Gastroesophageal sphincter (tissue), 4 donors: Measurements from ENCODE around the gene AFAP1. TPM values are rescaled to one million over a fixed set of nuclear protein-coding genes. Genes with fewer than 3 reads are reported as not detected.

Source experiments
- ATAC-seq: fragments of 150-250 bp; one replicate; pipeline ENCODE4 v1.9.1; 2016; ENCODE audit warnings: mild to moderate bottlenecking, moderate library complexity
- H3K27ac ChIP-seq, 4 donors: fragments of 200-600 bp; sonication (generic) in 3 of 4; 1 replicate in 3 of 4; 2 replicates in 1 of 4; pipeline ENCODE4 v1.5.1; 2016 to 2019
- H3K27me3 ChIP-seq: fragments of 200-600 bp; sonication (generic); one replicate; pipeline ENCODE4 v1.5.1; 2019
- H3K36me3 ChIP-seq, 2 donors: fragments of 200-600 bp; sonication (generic); one replicate each; pipeline ENCODE4 v1.5.1; 2019; ENCODE audit warnings: control low read depth in 1 of 2
- H3K4me1 ChIP-seq, 3 donors: fragments of 200-600 bp; sonication (generic); 1 replicate in 2 of 3; 2 replicates in 1 of 3; pipeline ENCODE4 v1.5.1; 2016 to 2019; ENCODE audit warnings: control low read depth in 2 of 3
- H3K4me3 ChIP-seq, 2 donors: fragments of 200-600 bp; sonication (generic); one replicate each; pipeline ENCODE4 v1.5.1; 2019; ENCODE audit warnings: mild to moderate bottlenecking in 1 of 2, moderate library complexity in 1 of 2
- H3K9me3 ChIP-seq, 3 donors: fragments of 200-600 bp; sonication (generic); one replicate each; pipeline ENCODE4 v1.5.1; 2017 to 2019; ENCODE audit warnings: control low read depth in 2 of 3
- EP300 ChIP-seq: sonication (generic); formaldehyde crosslinking; IDR thresholded peaks from one replicate; pipeline ENCODE4 v1.6.1; 2017; ENCODE audit warnings: antibody characterized with exemption, mild to moderate bottlenecking
- POLR2A ChIP-seq, 2 donors: fragments of 450-650 bp; IDR thresholded peaks; one replicate each; pipeline ENCODE4 v1.6.1; 2017; ENCODE audit warnings: antibody characterized with exemption in 2 of 2, mild to moderate bottlenecking in 2 of 2, moderate library complexity in 1 of 2
- POLR2AphosphoS5 ChIP-seq: sonication (generic); formaldehyde crosslinking; IDR thresholded peaks from one replicate; pipeline ENCODE4 v1.6.1; 2017; ENCODE audit warnings: antibody characterized with exemption
- WGBS, 2 donors: methylation state at CpG; one replicate each; pipeline ENCODE4 v1.1.5; 2018; ENCODE audit warnings: low coverage in 1 of 2; 5-methylcytosine and 5-hydroxymethylcytosine counted together
- total RNA-seq, 4 donors: library from RNA; depleted of rRNA; stranded (reverse); fragments of >200 nt; gene quantifications; one replicate each; pipeline ENCODE4 v1.1.0, GENCODE V29; 2016
- TF ChIP-seq, protein P1 (sequence below), 4 experiments: fragments of 200-600 bp in 2 of 4; fragments of 450-650 bp in 2 of 4; sonication (generic) in 1 of 4; IDR thresholded peaks; one replicate each; pipeline ENCODE4 v1.5.1; 2017 to 2019; ENCODE audit warnings: antibody characterized with exemption in 4 of 4, mild to moderate bottlenecking in 2 of 4, moderate library complexity in 2 of 4

AFAP1 gene
- total RNA-seq, 4 donors from 2014 or later = 32.0 to 79.7 (median 48.1) TPM

DNA sequence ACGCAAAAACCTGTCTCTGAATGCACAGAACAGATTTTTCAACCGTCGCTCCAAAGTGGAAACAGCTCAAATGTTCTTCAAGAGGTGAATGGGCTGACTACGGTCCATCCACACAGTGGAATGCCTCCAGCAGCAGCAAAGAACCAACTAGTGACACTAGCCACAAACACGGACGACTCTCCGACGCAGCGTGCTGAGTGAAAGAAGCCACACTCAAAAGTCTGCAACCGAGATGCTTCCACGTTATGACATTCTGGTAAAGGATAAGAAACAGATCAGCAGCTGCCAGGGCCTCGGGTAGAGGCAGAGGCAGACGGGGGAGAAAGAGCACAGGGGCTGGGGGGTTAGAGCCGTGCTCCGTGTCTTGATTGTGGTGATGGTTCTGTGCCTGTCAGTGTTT is 125.2 kb downstream of the AFAP1 start:
- Histone ChIP-seq H3K36me3 (peaks cover 0 to 57% of the 10 kb centered on the region in 2 donors), H3K9me3 (no peaks in the 10 kb centered on the region), H3K4me1 (peaks cover 0 to 70% (median 14%) of the 10 kb centered on the region in 3 donors), H3K4me3 (no peak overlapping the region), H3K27me3 (no peaks in the 10 kb centered on the region), H3K27ac (peak overlapping the region in 3 of 4 donors; percentile 22 to 85 (median 74))
- ATAC-seq = no peak
- 82 to 89% methylated on average over 10 to 12 of the region's 15 CpGs for WGBS, 2 donors
- no peak for TF ChIP-seq POLR2AphosphoS5

DNA sequence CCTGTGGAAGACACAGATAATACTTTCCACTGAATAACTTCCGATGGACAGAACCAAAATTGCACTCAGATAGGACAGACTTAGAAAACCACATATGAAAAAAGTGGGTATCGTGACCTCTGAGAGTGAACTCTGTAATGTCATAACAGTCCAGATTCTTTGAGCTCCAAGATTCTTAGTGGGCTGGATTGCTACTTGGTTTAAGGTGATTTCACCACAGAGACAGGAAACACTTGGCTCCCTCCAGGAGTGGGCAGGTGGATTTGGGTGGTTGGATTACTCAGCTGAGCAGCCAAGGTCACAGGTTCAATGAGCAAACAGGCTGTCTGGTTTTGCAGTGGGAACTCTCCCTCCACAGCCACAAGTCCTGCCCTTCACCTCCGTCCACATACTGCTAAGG is 126.0 kb downstream of the AFAP1 start:
- no peak for ATAC-seq

DNA sequence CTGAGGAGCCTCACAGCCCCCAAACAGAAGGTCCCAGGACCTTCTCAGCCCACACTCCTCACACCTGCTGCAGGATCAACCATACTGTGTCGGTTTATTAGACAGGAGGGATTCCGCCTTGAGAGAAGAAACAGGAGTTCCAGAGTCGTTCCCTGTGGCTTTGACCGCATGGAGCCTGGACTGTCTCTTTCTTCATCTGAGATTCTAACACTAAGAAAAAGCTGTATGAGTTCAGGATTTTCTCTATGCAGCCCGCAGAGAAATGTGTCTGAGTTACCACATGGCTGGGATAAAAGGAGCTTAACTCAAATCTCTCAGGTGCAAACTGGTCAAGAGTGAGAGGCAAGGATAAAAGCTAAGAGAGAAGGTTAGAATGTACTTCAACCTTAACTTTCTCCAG is 126.7 kb downstream of the AFAP1 start:
- no peak for TF ChIP-seq POLR2A (IDR thresholded peaks at IDR 0.05)
- no peak for TF ChIP-seq EP300
- no peak for TF ChIP-seq POLR2AphosphoS5
- TF ChIP-seq, protein P1, sequence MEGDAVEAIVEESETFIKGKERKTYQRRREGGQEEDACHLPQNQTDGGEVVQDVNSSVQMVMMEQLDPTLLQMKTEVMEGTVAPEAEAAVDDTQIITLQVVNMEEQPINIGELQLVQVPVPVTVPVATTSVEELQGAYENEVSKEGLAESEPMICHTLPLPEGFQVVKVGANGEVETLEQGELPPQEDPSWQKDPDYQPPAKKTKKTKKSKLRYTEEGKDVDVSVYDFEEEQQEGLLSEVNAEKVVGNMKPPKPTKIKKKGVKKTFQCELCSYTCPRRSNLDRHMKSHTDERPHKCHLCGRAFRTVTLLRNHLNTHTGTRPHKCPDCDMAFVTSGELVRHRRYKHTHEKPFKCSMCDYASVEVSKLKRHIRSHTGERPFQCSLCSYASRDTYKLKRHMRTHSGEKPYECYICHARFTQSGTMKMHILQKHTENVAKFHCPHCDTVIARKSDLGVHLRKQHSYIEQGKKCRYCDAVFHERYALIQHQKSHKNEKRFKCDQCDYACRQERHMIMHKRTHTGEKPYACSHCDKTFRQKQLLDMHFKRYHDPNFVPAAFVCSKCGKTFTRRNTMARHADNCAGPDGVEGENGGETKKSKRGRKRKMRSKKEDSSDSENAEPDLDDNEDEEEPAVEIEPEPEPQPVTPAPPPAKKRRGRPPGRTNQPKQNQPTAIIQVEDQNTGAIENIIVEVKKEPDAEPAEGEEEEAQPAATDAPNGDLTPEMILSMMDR (IDR thresholded peaks at IDR 0.05) = no peak
- Histone ChIP-seq H3K9me3 (no peaks in the 10 kb centered on the region), H3K27me3 (no peaks in the 10 kb centered on the region), H3K4me3 (no peak overlapping the region), H3K4me1 (peaks cover 0 to 72% (median 14%) of the 10 kb centered on the region in 3 donors), H3K27ac (peak overlapping the region; percentile 59 to 89 (median 80)), H3K36me3 (peaks cover 0 to 58% of the 10 kb centered on the region in 2 donors)
- ATAC-seq = no peak
- 40 to 50% methylated on average over 1 of the region's 5 CpGs for WGBS, 2 donors

More for the DNA sequence above, 126.0 kb downstream of the AFAP1 start:
- TF ChIP-seq, protein P1 (IDR thresholded peaks at IDR 0.05) = no peak
- TF ChIP-seq POLR2AphosphoS5 = peak; percentile 69
- H3K36me3 ChIP-seq = peaks cover 0 to 57% of the 10 kb centered on the region in 2 donors
- 83% methylated on average over 1 of the region's 3 CpGs; no CpG with 5 or more reads in 1 of the 2 donors for WGBS, 2 donors
- peak overlapping the region in 3 of 4 donors; percentile 74 to 89 (median 85) for H3K27ac ChIP-seq
- H3K9me3 ChIP-seq = no peaks in the 10 kb centered on the region
- H3K27me3 ChIP-seq = no peaks in the 10 kb centered on the region
- H3K4me3 ChIP-seq = no peak overlapping the region
- peaks cover 0 to 72% (median 14%) of the 10 kb centered on the region in 3 donors for H3K4me1 ChIP-seq

GRCh38 chr4:7812231-7812857 is 127.3 kb downstream of the AFAP1 start:
- H3K36me3 ChIP-seq = peaks cover 0 to 58% of the 10 kb centered on the region in 2 donors

GRCh38 chr4:7811536-7812191 is 128.0 kb downstream of the AFAP1 start:
- Histone ChIP-seq H3K4me3 (peak overlapping the region in 1 of 2 donors; percentile 21), H3K27ac (peak overlapping the region; percentile 59 to 89 (median 80)), H3K27me3 (no peaks in the 10 kb centered on the region), H3K9me3 (no peaks in the 10 kb centered on the region), H3K4me1 (peaks cover 5 to 80% (median 27%) of the 10 kb centered on the region in 3 donors), H3K36me3 (peaks cover 0 to 55% of the 10 kb centered on the region in 2 donors)
- WGBS, 2 donors = 32% methylated on average over 12 of the region's 25 CpGs; no CpG with 5 or more reads in 1 of the 2 donors
- peak; percentile 17 for TF ChIP-seq POLR2AphosphoS5
- TF ChIP-seq, protein P1 (IDR thresholded peaks at IDR 0.05) = no peak
- ATAC-seq = peak; percentile 82

More at GRCh38 chr4:7812231-7812857, 127.3 kb downstream of the AFAP1 start:
- Histone ChIP-seq H3K27me3 (no peaks in the 10 kb centered on the region), H3K27ac (peak overlapping the region; percentile 59 to 89 (median 80)), H3K9me3 (no peaks in the 10 kb centered on the region), H3K4me1 (peaks cover under 1 to 73% (median 20%) of the 10 kb centered on the region in 3 donors), H3K4me3 (peak overlapping the region in 1 of 2 donors; percentile 21)
- WGBS, 2 donors = 48 to 51% methylated on average over 9 to 18 of the region's 18 CpGs
- ATAC-seq = peak; percentile 14
- TF ChIP-seq POLR2A (IDR thresholded peaks at IDR 0.05) (no peak), POLR2AphosphoS5 (no peak), EP300 (no peak)
- TF ChIP-seq, protein P1 (IDR thresholded peaks at IDR 0.05) = no peak
